ENCODE results near the gene RABGEF1.
"Not testable (repeated sequence)": the region's sequence is repeated elsewhere in the genome, so short reads cannot be mapped to it uniquely, and the experiment has no call there.

The RABGEF1 gene

DNA sequence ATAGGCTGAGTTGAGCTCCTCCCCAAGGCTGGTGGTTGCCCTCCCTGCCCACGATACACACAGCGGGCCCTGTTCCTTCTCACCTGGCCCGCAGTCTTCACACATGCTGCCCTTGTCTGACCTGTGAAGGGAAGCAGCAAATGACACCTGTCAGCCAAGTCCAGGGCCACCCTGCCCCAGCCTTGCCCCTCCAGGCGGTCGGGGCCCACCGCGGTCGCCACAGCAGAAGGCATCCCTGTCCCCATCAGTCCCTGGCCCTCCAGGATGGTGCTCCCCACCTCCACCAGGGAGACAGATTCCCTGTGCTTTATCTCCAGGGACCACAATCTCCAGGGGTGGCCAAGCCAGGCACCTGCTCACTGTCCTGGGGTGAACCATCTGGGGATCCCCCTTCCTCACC, 99.3 kb downstream of the RABGEF1 start:
- Histone ChIP-seq H3K9ac (ENCODE audit: insufficient read length, low read depth) (no peak overlapping the region), H3K9me3 (ENCODE audit: insufficient read depth, low read length) (peaks cover 16% of the 10 kb centered on the region; the same call in 1 of the 2 replicates)
- no peak for TF ChIP-seq SUZ12 (IDR thresholded peaks at IDR 0.05; ENCODE audit: extremely low read depth, insufficient read depth, insufficient read length)
- no peak for TF ChIP-seq ZNF274 (IDR thresholded peaks at IDR 0.05; ENCODE audit: low read depth, low read length)
- no peak for TF ChIP-seq YY1 (IDR thresholded peaks at IDR 0.05; ENCODE audit: insufficient read depth, insufficient read length)

DNA sequence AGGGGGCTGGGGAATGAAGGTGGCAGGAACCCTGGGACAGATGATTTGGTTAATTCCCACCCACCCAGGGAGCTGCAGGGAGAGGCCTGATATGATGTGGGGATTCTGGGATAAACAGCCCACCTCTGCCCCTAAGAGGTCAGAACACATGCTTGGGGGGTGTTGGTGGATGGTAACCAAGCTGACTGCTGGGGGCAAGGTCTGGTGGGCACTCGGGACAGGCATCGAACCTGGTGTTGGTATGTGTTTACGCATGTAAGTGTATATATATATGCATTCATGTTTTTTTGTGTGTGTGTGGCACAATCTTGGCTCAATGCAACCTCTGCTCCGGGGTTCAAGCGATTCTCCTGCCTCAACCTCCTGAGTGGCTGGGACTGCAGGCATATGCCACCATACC, 99.8 kb downstream of the RABGEF1 start:
- Histone ChIP-seq H3K9ac (ENCODE audit: insufficient read length, low read depth) (no peak overlapping the region), H3K36me3 (ENCODE audit: insufficient read depth, insufficient read length, low read length) (no peaks in the 10 kb centered on the region), H3K9me3 (ENCODE audit: insufficient read depth, low read length) (peaks cover 16% of the 10 kb centered on the region; the same call in 1 of the 2 replicates), H3K4me1 (ENCODE audit: insufficient read depth, insufficient read length) (no peaks in the 10 kb centered on the region), H3K27me3 (ENCODE audit: insufficient read depth, insufficient read length) (peaks cover 21% of the 10 kb centered on the region), H3K4me3 (ENCODE audit: insufficient read length, low read depth) (no peak overlapping the region)
- DNase-seq (ENCODE audit: low read depth, low spot score), result no peak
- TF ChIP-seq ZNF274 (IDR thresholded peaks at IDR 0.05; ENCODE audit: low read depth, low read length) (no peak), YY1 (IDR thresholded peaks at IDR 0.05; ENCODE audit: insufficient read depth, insufficient read length) (no peak), SUZ12 (IDR thresholded peaks at IDR 0.05; ENCODE audit: extremely low read depth, insufficient read depth, insufficient read length) (no peak)

More for the DNA sequence above, 99.3 kb downstream of the RABGEF1 start:
- H3K4me3 ChIP-seq (ENCODE audit: insufficient read length, low read depth), result no peak overlapping the region
- H3K27me3 ChIP-seq (ENCODE audit: insufficient read depth, insufficient read length), result peaks cover 21% of the 10 kb centered on the region
- H3K4me1 ChIP-seq (ENCODE audit: insufficient read depth, insufficient read length), result no peaks in the 10 kb centered on the region
- H3K36me3 ChIP-seq (ENCODE audit: insufficient read depth, insufficient read length, low read length), result no peaks in the 10 kb centered on the region
- DNase-seq (ENCODE audit: low read depth, low spot score), result no peak

DNA sequence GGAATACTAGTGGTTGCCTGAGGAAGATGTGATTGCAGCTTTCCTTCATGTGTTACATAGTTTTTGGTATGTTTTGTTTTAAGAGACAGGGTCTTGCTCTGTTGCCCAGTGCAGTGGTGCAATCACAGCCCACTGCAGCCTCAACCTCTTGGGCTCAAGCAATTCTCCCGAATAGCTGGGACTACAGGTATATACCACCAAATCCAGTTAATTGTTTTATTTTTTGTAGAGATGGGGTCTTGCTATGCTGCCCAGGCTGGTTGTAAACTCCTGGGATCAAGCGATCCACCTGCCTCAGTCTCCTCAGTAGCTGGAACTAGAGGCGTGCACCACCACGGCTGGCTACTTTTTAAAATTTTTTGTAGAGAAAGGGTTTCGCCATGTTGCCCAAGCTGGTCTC, 101.4 kb downstream of the RABGEF1 start:
- DNase-seq (ENCODE audit: low read depth, low spot score), result no peak
- Histone ChIP-seq H3K4me3 (ENCODE audit: insufficient read length, low read depth) (no peak overlapping the region), H3K4me1 (ENCODE audit: insufficient read depth, insufficient read length) (no peaks in the 10 kb centered on the region), H3K9ac (ENCODE audit: insufficient read length, low read depth) (no peak overlapping the region), H3K36me3 (ENCODE audit: insufficient read depth, insufficient read length, low read length) (no peaks in the 10 kb centered on the region), H3K27me3 (ENCODE audit: insufficient read depth, insufficient read length) (peaks cover 21% of the 10 kb centered on the region), H3K9me3 (ENCODE audit: insufficient read depth, low read length) (peaks cover 5% of the 10 kb centered on the region; the same call in 1 of the 2 replicates)
- no peak for TF ChIP-seq ZNF274 (IDR thresholded peaks at IDR 0.05; ENCODE audit: low read depth, low read length)

DNA sequence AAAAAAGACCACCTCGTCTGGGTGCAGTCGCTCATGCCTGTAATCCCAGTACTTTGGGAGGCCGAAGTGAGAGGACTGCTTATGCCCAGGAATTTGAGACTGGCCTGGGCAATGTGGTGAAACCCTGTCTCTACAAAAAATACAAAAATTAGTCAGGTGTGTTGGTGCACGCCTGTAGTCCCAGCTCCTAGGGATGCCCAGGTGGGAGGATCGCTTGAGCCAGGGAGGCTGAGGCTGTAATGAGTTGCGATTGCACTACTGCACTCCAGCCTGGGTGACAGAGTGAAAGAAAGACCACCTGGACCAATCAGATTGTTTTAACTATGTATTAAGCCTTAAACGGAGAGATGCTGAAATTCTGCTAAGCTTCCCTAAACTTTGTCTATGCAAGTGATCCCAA, 103.0 kb downstream of the RABGEF1 start:
- H3K27me3 ChIP-seq (ENCODE audit: insufficient read depth, insufficient read length), result peaks cover 21% of the 10 kb centered on the region
- H3K9ac ChIP-seq (ENCODE audit: insufficient read length, low read depth); H3K4me3 ChIP-seq (ENCODE audit: insufficient read length, low read depth); H3K4me1 ChIP-seq (ENCODE audit: insufficient read depth, insufficient read length); H3K9me3 ChIP-seq (ENCODE audit: insufficient read depth, low read length); H3K36me3 ChIP-seq (ENCODE audit: insufficient read depth, insufficient read length, low read length); DNase-seq (ENCODE audit: low read depth, low spot score): not testable (repeated sequence)

DNA sequence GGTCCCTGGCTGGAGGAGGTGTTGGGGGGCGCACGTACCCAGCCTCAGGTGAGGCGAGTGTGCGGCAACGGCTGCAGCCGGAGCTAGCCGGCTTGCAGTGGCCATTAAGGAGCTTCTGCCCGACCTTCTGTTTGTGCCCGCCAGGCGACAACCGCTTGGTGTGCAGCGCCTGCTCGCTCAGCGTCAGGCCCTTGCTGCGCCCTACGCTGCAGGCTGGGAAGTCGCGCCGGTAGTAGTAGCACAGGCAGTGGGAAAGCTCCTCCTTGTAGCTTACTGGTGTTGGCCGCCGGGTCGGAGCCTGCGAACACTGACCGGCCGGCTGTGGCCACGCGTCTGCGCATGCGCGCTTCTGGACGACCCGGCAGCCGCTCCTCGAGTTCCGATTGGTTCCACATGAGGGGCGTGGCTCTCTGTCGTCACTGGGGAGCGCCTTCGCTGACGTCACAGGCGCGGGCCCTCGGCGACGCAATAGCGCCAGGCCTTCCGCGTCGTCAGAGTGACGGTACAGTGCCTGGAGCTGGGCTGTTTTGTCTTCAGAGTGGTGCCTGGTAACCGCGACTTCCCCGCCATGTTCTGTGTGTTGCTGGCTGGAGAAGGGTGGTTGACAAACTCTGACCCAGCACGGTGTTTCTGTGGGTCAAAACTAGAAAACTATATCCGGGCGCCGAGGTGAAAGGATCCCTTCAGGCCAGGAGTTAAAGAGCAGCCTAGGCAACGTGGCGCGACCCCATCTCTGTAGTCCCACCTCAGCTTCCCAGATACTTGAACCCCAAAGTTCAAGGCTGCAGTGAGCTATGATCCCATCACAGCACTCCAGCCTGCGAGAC, 104.2 kb downstream of the RABGEF1 start:
- peak overlapping the region; percentile 97 for H3K9ac ChIP-seq (ENCODE audit: insufficient read length, low read depth)
- no peaks in the 10 kb centered on the region for H3K9me3 ChIP-seq (ENCODE audit: insufficient read depth, low read length)
- H3K27me3 ChIP-seq (ENCODE audit: insufficient read depth, insufficient read length), result peaks cover 21% of the 10 kb centered on the region
- DNase-seq (ENCODE audit: low read depth, low spot score), result peak; percentile 100
- peak overlapping the region; percentile 91 for H3K4me3 ChIP-seq (ENCODE audit: insufficient read length, low read depth)
- no peaks in the 10 kb centered on the region for H3K36me3 ChIP-seq (ENCODE audit: insufficient read depth, insufficient read length, low read length)
- no peaks in the 10 kb centered on the region for H3K4me1 ChIP-seq (ENCODE audit: insufficient read depth, insufficient read length)
- TF ChIP-seq YY1 (IDR thresholded peaks at IDR 0.05; ENCODE audit: insufficient read depth, insufficient read length) (no peak), ZNF274 (IDR thresholded peaks at IDR 0.05; ENCODE audit: low read depth, low read length) (no peak), SUZ12 (IDR thresholded peaks at IDR 0.05; ENCODE audit: extremely low read depth, insufficient read depth, insufficient read length) (no peak)

DNA sequence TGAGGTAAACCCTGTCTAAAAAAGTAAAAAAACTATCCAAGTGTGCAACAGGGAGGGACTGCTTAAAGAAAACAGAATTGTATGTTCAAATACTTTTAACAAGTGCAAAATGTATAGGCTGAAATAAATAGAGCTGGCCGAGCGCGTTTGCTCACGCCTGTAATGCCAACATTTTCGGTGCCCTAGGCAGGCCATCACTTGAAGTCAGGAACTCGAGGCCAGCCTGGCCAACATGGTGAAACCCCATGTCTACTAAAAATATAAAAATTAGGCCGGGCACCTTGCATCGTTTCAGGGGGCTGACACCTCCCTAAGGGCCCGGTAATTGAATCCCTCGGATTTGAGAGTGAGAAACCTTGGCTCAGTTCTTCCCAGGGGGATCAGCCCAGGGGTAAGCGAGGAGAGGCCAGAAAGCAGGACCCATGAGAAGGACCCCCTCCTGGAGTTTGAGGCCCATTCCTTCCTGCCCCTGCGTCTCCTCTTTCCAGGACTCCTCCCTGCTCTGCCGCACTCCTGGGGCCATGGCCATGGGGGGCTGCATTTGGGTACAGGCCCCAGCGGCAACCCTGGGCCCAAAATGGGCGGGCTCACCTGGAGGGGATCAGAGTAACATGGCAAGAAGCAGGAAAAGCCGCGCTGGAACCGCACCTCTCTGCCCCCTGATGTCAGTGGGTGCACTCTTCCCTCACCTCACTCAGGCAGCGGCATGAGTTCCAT, 105.0 kb downstream of the RABGEF1 start:
- H3K4me1 ChIP-seq (ENCODE audit: insufficient read depth, insufficient read length), result no peaks in the 10 kb centered on the region

GRCh38 chr7:66846096-66846445, 105.5 kb downstream of the RABGEF1 start:
- H3K4me3 ChIP-seq (ENCODE audit: insufficient read length, low read depth); H3K4me1 ChIP-seq (ENCODE audit: insufficient read depth, insufficient read length); H3K9ac ChIP-seq (ENCODE audit: insufficient read length, low read depth); DNase-seq (ENCODE audit: low read depth, low spot score); H3K9me3 ChIP-seq (ENCODE audit: insufficient read depth, low read length); H3K36me3 ChIP-seq (ENCODE audit: insufficient read depth, insufficient read length, low read length): not testable (repeated sequence)
- peaks cover 21% of the 10 kb centered on the region for H3K27me3 ChIP-seq (ENCODE audit: insufficient read depth, insufficient read length)

More for the DNA sequence above, 105.0 kb downstream of the RABGEF1 start:
- Histone ChIP-seq H3K9me3 (ENCODE audit: insufficient read depth, low read length) (no peaks in the 10 kb centered on the region), H3K4me3 (ENCODE audit: insufficient read length, low read depth) (peak overlapping the region; percentile 91), H3K9ac (ENCODE audit: insufficient read length, low read depth) (peak overlapping the region; percentile 97), H3K27me3 (ENCODE audit: insufficient read depth, insufficient read length) (peaks cover 21% of the 10 kb centered on the region), H3K36me3 (ENCODE audit: insufficient read depth, insufficient read length, low read length) (no peaks in the 10 kb centered on the region)
- DNase-seq (ENCODE audit: low read depth, low spot score), result no peak
- TF ChIP-seq ZNF274 (IDR thresholded peaks at IDR 0.05; ENCODE audit: low read depth, low read length), result no peak
- no peak for TF ChIP-seq YY1 (IDR thresholded peaks at IDR 0.05; ENCODE audit: insufficient read depth, insufficient read length)
- no peak for TF ChIP-seq SUZ12 (IDR thresholded peaks at IDR 0.05; ENCODE audit: extremely low read depth, insufficient read depth, insufficient read length)

DNA sequence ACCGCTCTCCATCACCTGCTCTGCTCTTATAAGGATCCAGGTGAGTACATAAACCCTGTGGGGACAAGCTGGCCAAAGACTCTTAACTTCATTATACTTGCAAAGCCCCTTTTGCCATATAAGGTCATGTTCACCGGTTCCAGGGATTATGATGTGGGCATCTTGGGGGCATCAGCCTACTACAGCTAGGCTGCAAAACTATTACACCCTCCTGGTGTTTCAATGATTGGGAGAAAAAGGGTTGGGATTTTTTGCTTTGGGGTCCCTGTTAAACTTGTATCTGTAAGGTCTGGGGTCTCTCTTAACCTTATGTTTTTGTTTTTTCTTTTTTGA, 107.0 kb downstream of the RABGEF1 start:
- not testable (repeated sequence) for H3K9me3 ChIP-seq (ENCODE audit: insufficient read depth, low read length); H3K4me3 ChIP-seq (ENCODE audit: insufficient read length, low read depth); DNase-seq (ENCODE audit: low read depth, low spot score); H3K4me1 ChIP-seq (ENCODE audit: insufficient read depth, insufficient read length); H3K9ac ChIP-seq (ENCODE audit: insufficient read length, low read depth); H3K36me3 ChIP-seq (ENCODE audit: insufficient read depth, insufficient read length, low read length)
- peaks cover 21% of the 10 kb centered on the region for H3K27me3 ChIP-seq (ENCODE audit: insufficient read depth, insufficient read length)
